H1 (cell line): Measurements from ENCODE around the gene OR14J1. TPM values are rescaled to one million over a fixed set of nuclear protein-coding genes. Genes with fewer than 3 reads are reported as not detected.

Source experiments
- CTCF ChIA-PET: fragments of 300-600 bp; sonication (Branson Sonifier 250); formaldehyde crosslinking; loops from one replicate; lab custom pipeline; 2021; ENCODE audit not compliant: partially characterized antibody; lab: Charles Lee
- POLR2A ChIA-PET: fragments of 300-600 bp; sonication (Branson Sonifier 250); formaldehyde crosslinking; loops from one replicate; lab custom pipeline; 2021; ENCODE audit warnings: inconsistent platforms; ENCODE audit not compliant: partially characterized antibody; lab: Charles Lee
- DNase-seq, 2 experiments: peaks; one replicate each; pipeline versions ENCODE4 v3.0.0 to v3.0.0-alpha.2; 2010 to 2022; ENCODE audit warnings: low spot score in 2 of 2, low read depth in 1 of 2, mixed read lengths in 1 of 2
- FAIRE-seq: peaks from 2 replicates; lab custom pipeline; 2011; peaks lifted over from hg19 to GRCh38; lab: Jason Lieb, UNC
- H2AFZ ChIP-seq: 2 replicates; pipeline ENCODE4 v1.8.1; 2012; ENCODE audit warnings: low read length, inconsistent platforms
- H2AK5ac ChIP-seq: 2 replicates; pipeline ENCODE4 v1.6.1; 2013; ENCODE audit warnings: low read depth, low read length
- H2BK120ac ChIP-seq: replicated peaks from 2 replicates; pipeline ENCODE3; 2013; ENCODE audit warnings: low read depth, low read length, inconsistent platforms
- H2BK12ac ChIP-seq: 2 replicates; pipeline ENCODE4 v1.6.1; 2013; ENCODE audit warnings: low read depth, low read length
- H2BK15ac ChIP-seq: 2 replicates; pipeline ENCODE4 v1.6.1; 2013; ENCODE audit warnings: low read length
- H2BK20ac ChIP-seq: 2 replicates; pipeline ENCODE4 v1.6.1; 2013; ENCODE audit warnings: low read length
- H2BK5ac ChIP-seq: 2 replicates; pipeline ENCODE4 v1.6.1; 2013; ENCODE audit warnings: low read depth, low read length
- H3K14ac ChIP-seq: 2 replicates; pipeline ENCODE4 v1.6.1; 2013; ENCODE audit warnings: inconsistent platforms; ENCODE audit not compliant: insufficient read length
- H3K18ac ChIP-seq: 2 replicates; pipeline ENCODE4 v1.6.1; 2013; ENCODE audit warnings: low read length; ENCODE audit errors: extremely low read depth
- H3K23ac ChIP-seq: 2 replicates; pipeline ENCODE4 v1.6.1; 2013; ENCODE audit warnings: inconsistent platforms; ENCODE audit not compliant: insufficient read length
- H3K23me2 ChIP-seq: 2 replicates; pipeline ENCODE4 v1.6.1; 2013; ENCODE audit warnings: low read depth, low read length
- H3K27ac ChIP-seq: 2 replicates; pipeline ENCODE4 v1.6.1; 2011; ENCODE audit warnings: low read depth, low read length, inconsistent platforms
- H3K27me3 ChIP-seq, 4 experiments: replicated peaks in 1 of 4; 1 replicate in 1 of 4; 2 replicates in 3 of 4; pipeline versions ENCODE4 v1.6.1 to v1.8.1; 2011 to 2013; ENCODE audit warnings: low read length in 3 of 4, mild to moderate bottlenecking in 3 of 4, inconsistent platforms in 2 of 4, mixed read lengths in 2 of 4, moderate library complexity in 1 of 4; ENCODE audit not compliant: control insufficient read depth in 3 of 4, insufficient read depth in 3 of 4; ENCODE audit errors: extremely low read depth in 1 of 4
- H3K36me3 ChIP-seq, 4 experiments: 2 replicates each; pipeline versions ENCODE4 v1.6.1 to v1.8.1; 2011 to 2013; ENCODE audit warnings: mild to moderate bottlenecking in 4 of 4, low read length in 3 of 4, moderate library complexity in 2 of 4, control low read depth in 1 of 4, inconsistent platforms in 1 of 4; ENCODE audit not compliant: insufficient read depth in 4 of 4, control insufficient read depth in 2 of 4
- H3K4ac ChIP-seq: replicated peaks from 2 replicates; pipeline ENCODE3; 2013; ENCODE audit warnings: low read length, low read depth, mixed read lengths, inconsistent platforms; ENCODE audit not compliant: insufficient read length
- H3K4me1 ChIP-seq, 4 experiments: replicated peaks in 1 of 4; 1 replicate in 1 of 4; 2 replicates in 3 of 4; pipeline versions ENCODE4 v1.6.1 to v1.8.1; 2011 to 2013; ENCODE audit warnings: low read length in 3 of 4, inconsistent platforms in 2 of 4, mixed read lengths in 1 of 4; ENCODE audit not compliant: insufficient read depth in 4 of 4, control insufficient read depth in 3 of 4
- H3K4me2 ChIP-seq, 2 experiments: 2 replicates each; pipeline versions ENCODE4 v1.6.1 to v1.8.1; 2011 to 2013; ENCODE audit warnings: low read depth in 2 of 2, low read length in 2 of 2, control low read depth in 1 of 2, inconsistent platforms in 1 of 2, mild to moderate bottlenecking in 1 of 2; ENCODE audit not compliant: insufficient read depth in 1 of 2
- H3K4me3 ChIP-seq, 4 experiments: fragments of 200-600, 300-600 bp in 1 of 4; sonication (generic), shearing (Covaris generic), sonication (Bioruptor Twin) in 1 of 4; 2 replicates each; pipeline versions ENCODE4 v1.5.1 to v1.8.1; 2011 to 2016; ENCODE audit warnings: low read length in 4 of 4, low read depth in 3 of 4, control low read depth in 2 of 4, inconsistent platforms in 2 of 4, mild to moderate bottlenecking in 2 of 4, mixed read lengths in 1 of 4, moderate library complexity in 1 of 4; ENCODE audit not compliant: insufficient read depth in 2 of 4; ENCODE audit errors: extremely low read depth in 1 of 4
- H3K56ac ChIP-seq: replicated peaks from 2 replicates; pipeline ENCODE3; 2013; ENCODE audit warnings: low read depth, mild to moderate bottlenecking, mixed read lengths, low read length, inconsistent platforms; ENCODE audit not compliant: insufficient read length
- H3K79me1 ChIP-seq: 2 replicates; pipeline ENCODE4 v1.6.1; 2013; ENCODE audit warnings: low read depth, low read length, control low read depth
- H3K79me2 ChIP-seq, 2 experiments: 2 replicates each; pipeline versions ENCODE4 v1.6.1 to v1.8.1; 2012 to 2013; ENCODE audit warnings: low read length in 2 of 2, mild to moderate bottlenecking in 2 of 2, inconsistent platforms in 1 of 2; ENCODE audit not compliant: insufficient read depth in 2 of 2, control insufficient read depth in 1 of 2
- H3K9ac ChIP-seq, 4 experiments: replicated peaks in 1 of 4; 1 replicate in 1 of 4; 2 replicates in 3 of 4; pipeline versions ENCODE4 v1.6.1 to v1.8.1; 2011 to 2013; ENCODE audit warnings: low read depth in 3 of 4, low read length in 3 of 4, control low read depth in 2 of 4, mild to moderate bottlenecking in 2 of 4, moderate library complexity in 2 of 4, inconsistent platforms in 1 of 4; ENCODE audit errors: extremely low read depth in 1 of 4
- H3K9me3 ChIP-seq, 2 experiments: 2 replicates each; pipeline versions ENCODE4 v1.6.1 to v1.8.1; 2012 to 2013; ENCODE audit warnings: mild to moderate bottlenecking in 2 of 2, moderate library complexity in 2 of 2, control low read depth in 1 of 2, inconsistent platforms in 1 of 2, low read depth in 1 of 2, low read length in 1 of 2, mixed read lengths in 1 of 2; ENCODE audit not compliant: insufficient read depth in 2 of 2
- H4K20me1 ChIP-seq, 2 experiments: replicated peaks in 1 of 2; 2 replicates each; pipeline versions ENCODE3 to v1.8.1; 2011 to 2013; ENCODE audit warnings: inconsistent platforms in 2 of 2, low read length in 2 of 2, mild to moderate bottlenecking in 1 of 2; ENCODE audit not compliant: insufficient read depth in 2 of 2, control insufficient read depth in 1 of 2
- H4K5ac ChIP-seq: 2 replicates; pipeline ENCODE4 v1.6.1; 2013; ENCODE audit warnings: low read length, low read depth, mixed read lengths, inconsistent platforms; ENCODE audit not compliant: insufficient read length
- H4K8ac ChIP-seq: 2 replicates; pipeline ENCODE4 v1.8.0; 2013; ENCODE audit warnings: mild to moderate bottlenecking, moderate library complexity, low read length, inconsistent platforms; ENCODE audit not compliant: insufficient read depth; ENCODE audit errors: extremely low read depth
- H4K91ac ChIP-seq: replicated peaks from 2 replicates; pipeline ENCODE3; 2013; ENCODE audit warnings: low read length, mixed read lengths, inconsistent platforms; ENCODE audit not compliant: insufficient read length
- EZH2 ChIP-seq: fragments of 200-600 bp; sonication (generic); IDR thresholded peaks from 2 replicates; pipeline ENCODE4 v1.7.1; 2012; ENCODE audit warnings: low read depth, mild to moderate bottlenecking, moderate library complexity, low read length, inconsistent platforms; ENCODE audit not compliant: severe bottlenecking
- GTF2F1 ChIP-seq: IDR thresholded peaks from 2 replicates; pipeline ENCODE4 v1.6.1; 2012; ENCODE audit warnings: low read depth, low read length, improper control_type of control experiment, borderline replicate concordance
- SRF ChIP-seq: IDR thresholded peaks from 2 replicates; pipeline ENCODE4 v1.6.1; 2011; ENCODE audit warnings: mild to moderate bottlenecking, low read depth, low read length, moderate library complexity
- WGBS, 2 experiments: shearing (Covaris generic) in 1 of 2; methylation state at CpG; one replicate each; pipeline versions ENCODE4 v1.1.6 to v1.1.7; 2013 to 2015; ENCODE audit warnings: low lambda C conversion rate in 2 of 2, mixed read lengths in 2 of 2, inconsistent platforms in 1 of 2, low coverage in 1 of 2, missing lambda C conversion rate in 1 of 2; ENCODE audit not compliant: insufficient replicate concordance in 2 of 2, insufficient coverage in 1 of 2, insufficient read length in 1 of 2; ENCODE audit errors: extremely low coverage in 1 of 2, missing lambda C conversion rate in 1 of 2; 5-methylcytosine and 5-hydroxymethylcytosine counted together
- polyA plus RNA-seq, 7 experiments: library from polyadenylated mRNA; depleted of rRNA in 3 of 7; stranded (reverse) in 5 of 7; unstranded in 2 of 7; fragments of >200 nt in 5 of 7; fragments of 200-250 nt in 2 of 7; gene quantifications; 1 replicate in 5 of 7; 2 replicates in 1 of 7; 4 replicates in 1 of 7; pipeline versions ENCODE4 v1.2.1 to v1.2.3, GENCODE V29; 2011 to 2013; ENCODE audit warnings: missing spikeins in 2 of 7, mixed read lengths in 2 of 7
- total RNA-seq: library from RNA; stranded (reverse); fragmentation: NEBNext Ultra II Directional; extraction: Animal tissue kit (Norgen Biotek cat#: 25700); gene quantifications from 2 replicates; pipeline ENCODE4 v1.2.1, GENCODE V29; 2021

OR14J1 gene
- total and polyA plus RNA-seq, 2 of the 8 experiments (the other 6 are each of a cell fraction or from before 2014, with no cell fraction given) = not detected

DNA sequence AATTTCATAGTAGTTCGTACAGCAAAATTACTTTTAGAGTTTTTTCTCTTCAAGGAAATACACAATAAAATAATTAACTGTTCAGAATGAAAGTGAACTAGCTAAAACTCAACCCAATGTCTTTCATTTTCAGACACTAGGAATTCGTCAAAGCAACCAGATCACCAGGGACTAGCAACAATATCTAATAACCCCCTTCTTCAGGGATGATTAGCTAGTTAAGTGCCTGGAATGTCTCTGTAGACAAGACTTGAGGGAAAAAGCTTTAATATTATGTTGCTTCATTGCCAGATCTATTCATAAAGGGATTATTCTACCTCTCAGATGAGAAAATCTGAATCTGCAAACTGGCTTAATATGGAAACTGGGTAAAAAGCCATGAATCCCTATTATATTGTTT is 41.8 kb upstream of the OR14J1 start:
- H3K4me3 ChIP-seq = no peak overlapping the region
- H4K8ac ChIP-seq = no peak overlapping the region
- H4K5ac ChIP-seq = no peak overlapping the region
- no peak for DNase-seq
- no peaks in the 10 kb centered on the region for H3K4me1 ChIP-seq
- H3K56ac ChIP-seq = no peak overlapping the region
- no peak overlapping the region for H3K14ac ChIP-seq
- H2BK5ac ChIP-seq = no peak overlapping the region
- no peak for FAIRE-seq
- H3K36me3 ChIP-seq = no peaks in the 10 kb centered on the region
- no peaks in the 10 kb centered on the region for H3K79me2 ChIP-seq
- H2BK15ac ChIP-seq = no peak overlapping the region
- no peak overlapping the region for H4K91ac ChIP-seq
- no peak overlapping the region for H3K4me2 ChIP-seq
- no peak overlapping the region for H2AFZ ChIP-seq
- 46% methylated on average over 2 of the region's 2 CpGs; no CpG with 5 or more reads in 1 of the 2 experiments for WGBS, 2 experiments
- no peak overlapping the region for H2BK20ac ChIP-seq
- no peaks in the 10 kb centered on the region for H3K27me3 ChIP-seq
- no peaks in the 10 kb centered on the region for H3K79me1 ChIP-seq
- H2AK5ac ChIP-seq = no peak overlapping the region
- no peak overlapping the region for H3K27ac ChIP-seq
- H2BK120ac ChIP-seq = no peak overlapping the region
- H3K23ac ChIP-seq = no peak overlapping the region
- H3K9me3 ChIP-seq = no peaks in the 10 kb centered on the region
- H3K4ac ChIP-seq = no peak overlapping the region
- CTCF ChIA-PET = interaction anchor here (0.8 to 1.4 kb wide), 2 partner anchors 11 to 14 kb away, joined by 3 read pairs; no protein-coding TSS in a partner anchor
- H3K18ac ChIP-seq = no peak overlapping the region
- H3K9ac ChIP-seq = no peak overlapping the region
- no peaks in the 10 kb centered on the region for H4K20me1 ChIP-seq
- POLR2A ChIA-PET = no interaction called here
- no peak overlapping the region for H2BK12ac ChIP-seq
- H3K23me2 ChIP-seq = no peaks in the 10 kb centered on the region
- no peak for TF ChIP-seq EZH2
- no peak for TF ChIP-seq GTF2F1
- TF ChIP-seq SRF = no peak
